ENCODE results near the gene ATG10. TPM values are rescaled to one million over a fixed set of nuclear protein-coding genes. Genes with fewer than 3 reads are reported as not detected.
A peak's percentile ranks its signal among the peaks of the same experiment; 100 is the strongest.

The ATG10 gene
- total and polyA plus RNA-seq, 7 donors: 4.2 to 7.4 (median 6.0) TPM

GRCh38 chr5:82274343-82275211 lies 302.8 kb downstream of the ATG10 start:
- intact Hi-C loops (cut with DNase I): no loop called here

GRCh38 chr5:82275216-82275664 lies 303.4 kb downstream of the ATG10 start:
- Histone ChIP-seq H3K27ac (no peak overlapping the region), H3K4me3 (no peak overlapping the region), H3K4me1 (peaks cover 14% of the 10 kb centered on the region), H3K27me3 (ENCODE audit: insufficient read depth in 3 of 3, low read length in 2 of 3) (no peaks in the 10 kb centered on the region), H3K36me3 (ENCODE audit: insufficient read depth in 1 of 2, low read depth in 1 of 2) (peaks cover 0 to 44% of the 10 kb centered on the region in 2 donors), H3K9me3 (no peaks in the 10 kb centered on the region)
- no peak for DNase-seq
- TF ChIP-seq CTCF (IDR thresholded peaks at IDR 0.05): no peak
- intact Hi-C loops (cut with DNase I): no loop called here
- ATAC-seq: no peak
- 89 to 100% (median 91%) methylated on average over 1 of the region's 1 CpG for WGBS, 3 donors

More at GRCh38 chr5:82274343-82275211, 302.8 kb downstream of the ATG10 start:
- Histone ChIP-seq H3K9me3 (no peaks in the 10 kb centered on the region), H3K4me3 (no peak overlapping the region), H3K27ac (peak overlapping the region; percentile 30), H3K27me3 (ENCODE audit: insufficient read depth in 3 of 3, low read length in 2 of 3) (no peaks in the 10 kb centered on the region), H3K36me3 (ENCODE audit: insufficient read depth in 1 of 2, low read depth in 1 of 2) (peaks cover 0 to 47% of the 10 kb centered on the region in 2 donors), H3K4me1 (peaks cover 14% of the 10 kb centered on the region)
- DNase-seq (peak in 1 of 2 donors; percentile 25), ATAC-seq (no peak)
- TF ChIP-seq CTCF (IDR thresholded peaks at IDR 0.05): no peak
- WGBS, 3 donors: 74 to 84% (median 83%) methylated on average over 30 to 31 of the region's 31 CpGs

GRCh38 chr5:82276800-82277612 lies 305.2 kb downstream of the ATG10 start:
- peak overlapping the region; percentile 93 for H3K27ac ChIP-seq
- H3K4me1 ChIP-seq: peaks cover 14% of the 10 kb centered on the region
- DNase-seq (no peak), ATAC-seq (no peak)
- TF ChIP-seq CTCF (IDR thresholded peaks at IDR 0.05): no peak
- H3K36me3 ChIP-seq (ENCODE audit: insufficient read depth in 1 of 2, low read depth in 1 of 2): peaks cover 0 to 44% of the 10 kb centered on the region in 2 donors
- intact Hi-C loops (cut with DNase I): no loop called here
- no peaks in the 10 kb centered on the region for H3K27me3 ChIP-seq (ENCODE audit: insufficient read depth in 3 of 3, low read length in 2 of 3)
- WGBS, 3 donors: 66 to 74% (median 72%) methylated on average over 11 of the region's 11 CpGs
- H3K4me3 ChIP-seq: peak overlapping the region; percentile 84
- no peaks in the 10 kb centered on the region for H3K9me3 ChIP-seq

GRCh38 chr5:82277613-82277986 lies 305.8 kb downstream of the ATG10 start:
- no peak for TF ChIP-seq CTCF (IDR thresholded peaks at IDR 0.05)
- H3K9me3 ChIP-seq: no peaks in the 10 kb centered on the region
- intact Hi-C loops (cut with DNase I): no loop called here
- no peaks in the 10 kb centered on the region for H3K27me3 ChIP-seq (ENCODE audit: insufficient read depth in 3 of 3, low read length in 2 of 3)
- peak overlapping the region; percentile 93 for H3K27ac ChIP-seq
- peak overlapping the region; percentile 84 for H3K4me3 ChIP-seq
- DNase-seq: no peak
- peak in 2 of 4 donors; percentile 1 for ATAC-seq
- WGBS, 3 donors: 1 to 2% (median 2%) methylated on average over 15 of the region's 15 CpGs
- H3K4me1 ChIP-seq: peaks cover 14% of the 10 kb centered on the region
- peaks cover 0 to 44% of the 10 kb centered on the region in 2 donors for H3K36me3 ChIP-seq (ENCODE audit: insufficient read depth in 1 of 2, low read depth in 1 of 2)

Data from psoas muscle (tissue), 8 donors.